IPS DF 4.7 (cell line): ENCODE data around the gene JPH3.

Experiments used
- DNase-seq: peaks from one replicate; pipeline ENCODE4 v3.0.0-alpha.2; 2013; ENCODE audit warnings: low spot score; ENCODE audit errors: extremely low read depth

The JPH3 gene

GRCh38 chr16:87602001-87602775, at the start of gene JPH3:
Gene JPH3, plus strand, starts transcription at chr16:87602508. Its CDS starts 639 bp downstream, at chr16:87603147.
- DNase-seq: no peak

GRCh38 chr16:87552772-87553573, 49.3 kb upstream of the JPH3 start:
- DNase-seq: no peak

- DNase-seq: no peak
These were observed 47.4 kb upstream of the JPH3 start for GRCh38 chr16:87554754-87555427.

GRCh38 chr16:87555647-87556046, 46.7 kb upstream of the JPH3 start:
- DNase-seq: no peak

GRCh38 chr16:87556941-87557459, 45.3 kb upstream of the JPH3 start:
- no peak for DNase-seq

- DNase-seq: no peak
These were observed 43.6 kb upstream of the JPH3 start for GRCh38 chr16:87558682-87559081.

- no peak for DNase-seq
These were observed 42.4 kb upstream of the JPH3 start for GRCh38 chr16:87559945-87560344.

- DNase-seq: no peak
These were observed 41.7 kb upstream of the JPH3 start for GRCh38 chr16:87560428-87561199.

GRCh38 chr16:87561200-87562105, 40.9 kb upstream of the JPH3 start:
- no peak for DNase-seq

GRCh38 chr16:87562201-87562600, 40.1 kb upstream of the JPH3 start:
- no peak for DNase-seq

GRCh38 chr16:87563022-87563421, 39.3 kb upstream of the JPH3 start:
- no peak for DNase-seq

- no peak for DNase-seq
These were observed 38.4 kb upstream of the JPH3 start for GRCh38 chr16:87563714-87564523.

- DNase-seq: no peak
These were observed 37.9 kb upstream of the JPH3 start for GRCh38 chr16:87564524-87564778.

- no peak for DNase-seq
These were observed 32.4 kb upstream of the JPH3 start for GRCh38 chr16:87569601-87570571.

- DNase-seq: no peak
These were observed 31.8 kb upstream of the JPH3 start for GRCh38 chr16:87570572-87570937.

GRCh38 chr16:87570938-87571867, 31.1 kb upstream of the JPH3 start:
- DNase-seq: no peak

- no peak for DNase-seq
These were observed 30.5 kb upstream of the JPH3 start for GRCh38 chr16:87571868-87572244.
